Ovary (tissue), 10 donors: ENCODE measurements around the gene RNF14. TPM values are rescaled to one million over a fixed set of nuclear protein-coding genes. Genes with fewer than 3 reads are reported as not detected.
"Not testable (repeated sequence)": the region's sequence is repeated elsewhere in the genome, so short reads cannot be mapped to it uniquely, and the experiment has no call there.

ENCODE experiments used
- DNase-seq, 5 donors: peaks; one replicate each; pipeline ENCODE4 v3.0.0-alpha.2; 2019 to 2020
- H3K27ac ChIP-seq, 2 donors: fragments of 200-600 bp; one replicate each; pipeline versions ENCODE4 v1.5.1 to v1.8.0; 2019 to 2022
- H3K27me3 ChIP-seq: fragments of 200-600 bp; one replicate; pipeline ENCODE4 v1.8.0; 2022
- H3K36me3 ChIP-seq: fragments of 200-600 bp; sonication (generic); one replicate; pipeline ENCODE4 v1.5.1; 2019
- H3K4me1 ChIP-seq: one replicate; pipeline ENCODE4 v1.8.1; 2013; ENCODE audit warnings: mild to moderate bottlenecking, moderate library complexity; ENCODE audit not compliant: insufficient read depth
- H3K4me3 ChIP-seq: fragments of 200-600 bp; sonication (generic); one replicate; pipeline ENCODE4 v1.5.1; 2017
- H3K9me3 ChIP-seq, 2 donors: fragments of 200-600 bp in 1 of 2; sonication (generic) in 1 of 2; one replicate each; pipeline versions ENCODE4 v1.5.1 to v1.8.1; 2013 to 2019; ENCODE audit warnings: mild to moderate bottlenecking in 1 of 2, moderate library complexity in 1 of 2
- EP300 ChIP-seq: sonication (generic); formaldehyde crosslinking; IDR thresholded peaks from one replicate; pipeline ENCODE4 v1.6.1; 2017; ENCODE audit warnings: antibody characterized with exemption
- POLR2A ChIP-seq: fragments of 450-650 bp; IDR thresholded peaks from one replicate; pipeline ENCODE4 v1.6.1; 2017; ENCODE audit warnings: antibody characterized with exemption, mild to moderate bottlenecking, moderate library complexity
- WGBS, 3 donors: extraction: QIAGEN DNeasy Blood & Tissue Kit in 1 of 3; methylation state at CpG; one replicate each; pipeline versions ENCODE4 v1.1.5 to v1.1.7; 2013 to 2017; 5-methylcytosine and 5-hydroxymethylcytosine counted together
- intact Hi-C, 4 donors: fragments of 100-400 bp; cut with DNase I; formaldehyde crosslinking; loops; one replicate each; pipeline versions ENCODE4 v1.11.0 to v1.15.1; 2022 to 2023
- long read RNA-seq, 3 donors: library from polyadenylated mRNA in 2 of 3; unstranded in 2 of 3; transcript quantifications; one replicate each; pipeline ENCODE4 v2.0.0 and lab custom pipeline, GENCODE V29; 2021 to 2026
- polyA plus RNA-seq, 2 donors: library from polyadenylated mRNA; stranded (reverse); fragments of 200-250 nt in 1 of 2; fragments of 350-450 nt in 1 of 2; fragmentation: Illumina TruSeq in 1 of 2; extraction: RNeasy Lipid Tissue Mini Kit (QIAGEN cat#74804) in 1 of 2; gene quantifications; one replicate each; pipeline ENCODE4 v1.2.3, GENCODE V29; 2013 to 2014
- total RNA-seq, 7 donors: library from RNA; depleted of rRNA in 2 of 7; stranded (reverse); fragments of >200 nt in 2 of 7; fragmentation: NEBNext Ultra II Directional in 3 of 7; extraction: Animal tissue kit (Norgen Biotek cat#: 25700) in 3 of 7; gene quantifications; one replicate each; pipeline versions ENCODE4 v1.1.0 to v1.2.4, GENCODE V29; 2016 to 2023
- TF ChIP-seq, protein P1 (sequence below), 3 donors: fragments of 450-650 bp in 2 of 3; fragments of 200-600 bp in 1 of 3; IDR thresholded peaks; one replicate each; pipeline versions ENCODE4 v1.5.1 to v1.8.0; 2016 to 2022; ENCODE audit warnings: antibody characterized with exemption in 3 of 3, mild to moderate bottlenecking in 1 of 3
- donor health status: DM: no; HTN: no; CAD: no; lungs with moderate emphysema.
- donor health status: DM: no; HTN: no; CAD: no.
- donor health status: Bipolar disorder and iron deficiency.
- donor health status: DM: yes; HTN: yes; CAD: no.
- donor health status: DM: no; HTN: no; CAD: no.
- donor health status: DM: yes; HTN: yes; CAD: no.

RNF14 gene, protein sequence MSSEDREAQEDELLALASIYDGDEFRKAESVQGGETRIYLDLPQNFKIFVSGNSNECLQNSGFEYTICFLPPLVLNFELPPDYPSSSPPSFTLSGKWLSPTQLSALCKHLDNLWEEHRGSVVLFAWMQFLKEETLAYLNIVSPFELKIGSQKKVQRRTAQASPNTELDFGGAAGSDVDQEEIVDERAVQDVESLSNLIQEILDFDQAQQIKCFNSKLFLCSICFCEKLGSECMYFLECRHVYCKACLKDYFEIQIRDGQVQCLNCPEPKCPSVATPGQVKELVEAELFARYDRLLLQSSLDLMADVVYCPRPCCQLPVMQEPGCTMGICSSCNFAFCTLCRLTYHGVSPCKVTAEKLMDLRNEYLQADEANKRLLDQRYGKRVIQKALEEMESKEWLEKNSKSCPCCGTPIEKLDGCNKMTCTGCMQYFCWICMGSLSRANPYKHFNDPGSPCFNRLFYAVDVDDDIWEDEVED
- total RNA-seq (10 to 100 TPM; 26.0 to 55.4 (median 42.6) TPM), polyA plus RNA-seq (10 to 100 TPM; 28.7 to 74.9 TPM)
- long read RNA-seq, donor 1, full-length matches to known transcripts: 34 of 70 reads
- long read RNA-seq, donor 1, partial matches to known transcripts: 17 of 70 reads
- long read RNA-seq, donor 1, other reads (novel, unspliced or antisense): 19 of 70 reads
- long read RNA-seq, donor 2, full-length matches to known transcripts: 17 of 35 reads
- long read RNA-seq, donor 2, partial matches to known transcripts: 18 of 35 reads
- long read RNA-seq, donor 2, other reads (novel, unspliced or antisense): 0 of 35 reads
- long read RNA-seq, donor 3, full-length matches to known transcripts: 27 of 53 reads
- long read RNA-seq, donor 3, partial matches to known transcripts: 4 of 53 reads
- long read RNA-seq, donor 3, other reads (novel, unspliced or antisense): 22 of 53 reads

DNA sequence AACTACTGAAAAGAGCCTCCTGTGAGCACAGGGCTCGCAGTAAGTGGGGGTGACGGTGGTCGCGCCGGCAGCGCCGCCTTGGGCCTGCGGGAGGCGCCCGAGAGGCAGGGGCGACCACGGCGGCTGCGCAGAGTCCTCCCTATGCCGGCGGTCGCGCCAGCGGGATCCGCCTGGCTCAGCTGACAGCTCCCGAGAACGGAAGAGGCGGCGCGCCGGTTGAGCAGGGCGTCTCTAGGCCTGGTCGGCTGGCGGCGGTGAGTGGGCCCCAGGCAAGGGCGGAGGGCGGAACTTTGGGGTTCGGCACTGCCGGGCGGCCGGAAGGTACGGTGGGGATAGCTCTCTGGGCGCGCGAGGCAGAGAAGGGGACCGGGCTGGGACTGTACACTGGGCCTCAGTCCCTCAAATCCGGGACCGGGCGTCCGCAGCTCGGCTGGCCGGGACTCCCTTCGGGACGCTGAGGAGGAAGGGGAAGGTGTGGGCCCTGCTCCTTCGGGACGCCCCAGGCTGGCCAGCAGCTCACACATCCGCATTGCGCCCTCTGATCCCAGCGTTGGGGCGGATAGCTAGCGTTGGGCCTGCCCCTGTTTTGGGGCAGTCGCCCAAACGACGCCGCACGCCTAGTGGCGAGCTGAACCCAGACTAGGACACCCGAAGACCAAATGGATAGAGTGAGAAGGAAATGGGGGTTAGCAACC lies at the start of gene RNF14:
TSS of gene RNF14 (plus strand) at position 192 of the 695 bp plus-strand sequence. CDS start 4,484 bp downstream, outside the sequence.
- H3K4me1 ChIP-seq: peaks cover 2% of the 10 kb centered on the region
- TF ChIP-seq, protein P1, sequence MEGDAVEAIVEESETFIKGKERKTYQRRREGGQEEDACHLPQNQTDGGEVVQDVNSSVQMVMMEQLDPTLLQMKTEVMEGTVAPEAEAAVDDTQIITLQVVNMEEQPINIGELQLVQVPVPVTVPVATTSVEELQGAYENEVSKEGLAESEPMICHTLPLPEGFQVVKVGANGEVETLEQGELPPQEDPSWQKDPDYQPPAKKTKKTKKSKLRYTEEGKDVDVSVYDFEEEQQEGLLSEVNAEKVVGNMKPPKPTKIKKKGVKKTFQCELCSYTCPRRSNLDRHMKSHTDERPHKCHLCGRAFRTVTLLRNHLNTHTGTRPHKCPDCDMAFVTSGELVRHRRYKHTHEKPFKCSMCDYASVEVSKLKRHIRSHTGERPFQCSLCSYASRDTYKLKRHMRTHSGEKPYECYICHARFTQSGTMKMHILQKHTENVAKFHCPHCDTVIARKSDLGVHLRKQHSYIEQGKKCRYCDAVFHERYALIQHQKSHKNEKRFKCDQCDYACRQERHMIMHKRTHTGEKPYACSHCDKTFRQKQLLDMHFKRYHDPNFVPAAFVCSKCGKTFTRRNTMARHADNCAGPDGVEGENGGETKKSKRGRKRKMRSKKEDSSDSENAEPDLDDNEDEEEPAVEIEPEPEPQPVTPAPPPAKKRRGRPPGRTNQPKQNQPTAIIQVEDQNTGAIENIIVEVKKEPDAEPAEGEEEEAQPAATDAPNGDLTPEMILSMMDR (IDR thresholded peaks at IDR 0.05): peak; percentile 94 to 99 (median 97)
- TF ChIP-seq POLR2A: peak; percentile 64
- no peak for TF ChIP-seq EP300
- 0 to 1% (median 0%) methylated on average over 18 to 63 of the region's 63 CpGs for WGBS, 3 donors
- H3K27me3 ChIP-seq: no peaks in the 10 kb centered on the region
- peak within 1 kb of the TSS; percentile 86 for H3K4me3 ChIP-seq
- H3K27ac ChIP-seq: peak within 1 kb of the TSS; percentile 62 to 89
- DNase-seq: peak; percentile 88 to 95 (median 90)
- intact Hi-C loops: no loop called here
- H3K36me3 ChIP-seq: no peaks in the 10 kb centered on the region
- no peaks in the 10 kb centered on the region for H3K9me3 ChIP-seq

DNA sequence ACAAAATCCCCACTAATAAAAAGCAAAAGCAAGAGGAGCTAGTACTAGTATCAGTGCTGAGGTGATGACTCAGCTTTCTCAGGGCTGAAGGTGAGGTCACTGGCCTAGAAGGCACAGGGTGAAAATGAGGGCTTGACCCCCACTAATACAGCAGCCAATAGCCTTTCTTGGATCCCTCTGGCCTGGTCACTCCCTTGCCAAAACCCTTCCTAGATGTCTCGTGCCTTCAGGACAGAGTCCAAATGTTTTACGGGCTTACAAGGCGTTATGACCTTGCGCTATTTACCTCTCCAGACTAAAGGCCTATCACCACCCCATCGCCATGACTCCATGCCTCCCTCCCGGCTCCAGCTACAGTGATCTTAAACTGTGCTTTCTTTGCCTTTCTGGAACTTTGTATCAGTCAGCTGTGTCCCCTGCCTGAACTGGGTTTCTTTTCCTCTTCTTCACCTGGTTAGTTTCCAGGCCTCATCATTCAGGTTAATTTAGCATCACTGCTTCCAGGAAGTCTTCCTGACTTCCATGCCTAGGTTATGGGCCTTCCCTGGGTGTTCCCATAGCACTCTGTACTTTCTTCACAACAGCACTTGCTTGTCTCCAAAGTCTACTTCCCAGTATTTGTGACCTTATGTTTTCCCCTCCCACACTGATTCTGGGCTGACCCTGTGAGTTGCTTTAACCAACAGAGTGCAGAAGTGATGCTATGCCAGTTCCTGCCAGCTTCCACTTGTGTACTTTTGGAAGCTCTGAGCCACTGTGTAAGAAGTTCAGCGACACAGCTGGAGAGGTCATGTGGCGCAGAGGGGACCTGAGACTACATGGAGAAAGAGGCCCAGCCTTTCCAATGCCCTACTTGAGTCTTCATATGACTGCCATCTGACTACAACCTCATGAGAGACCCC lies 49.4 kb upstream of the RNF14 start:
- no peak overlapping the region for H3K27ac ChIP-seq
- peaks cover 6% of the 10 kb centered on the region for H3K4me1 ChIP-seq
- H3K36me3 ChIP-seq: no peaks in the 10 kb centered on the region
- no peak for TF ChIP-seq POLR2A
- DNase-seq: no peak
- no peak overlapping the region for H3K4me3 ChIP-seq
- WGBS, 3 donors: 78 to 84% (median 79%) methylated on average over 8 of the region's 8 CpGs
- no peaks in the 10 kb centered on the region for H3K27me3 ChIP-seq
- H3K9me3 ChIP-seq: no peaks in the 10 kb centered on the region
- intact Hi-C loops: no loop called here

DNA sequence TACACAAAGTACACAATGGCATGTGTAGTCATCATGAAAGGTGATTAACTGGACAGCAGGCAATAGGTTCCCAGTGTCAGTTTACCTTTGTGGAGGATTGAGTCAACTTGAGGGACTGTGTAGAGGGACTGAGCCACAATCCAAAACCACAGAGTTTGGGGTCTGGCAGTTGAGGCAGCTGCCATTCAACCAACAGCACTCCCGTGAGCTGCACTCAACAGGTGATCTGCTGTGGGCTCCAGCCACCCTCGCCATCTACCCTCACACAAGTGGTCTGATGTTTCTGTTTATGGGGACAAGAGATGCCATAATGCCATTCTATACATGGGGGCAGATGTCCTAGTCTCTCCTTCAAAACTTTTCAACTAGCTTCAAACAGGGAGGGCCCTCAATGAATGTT lies 48.1 kb upstream of the RNF14 start:
- Histone ChIP-seq H3K27me3 (no peaks in the 10 kb centered on the region), H3K36me3 (no peaks in the 10 kb centered on the region), H3K9me3 (no peaks in the 10 kb centered on the region), H3K27ac (no peak overlapping the region), H3K4me3 (no peak overlapping the region), H3K4me1 (peaks cover 7% of the 10 kb centered on the region)
- TF ChIP-seq POLR2A: no peak
- TF ChIP-seq, protein P1 (IDR thresholded peaks at IDR 0.05): no peak
- no peak for TF ChIP-seq EP300
- 67 to 85% (median 78%) methylated on average over 2 of the region's 2 CpGs for WGBS, 3 donors
- intact Hi-C loops: no loop called here
- no peak for DNase-seq

DNA sequence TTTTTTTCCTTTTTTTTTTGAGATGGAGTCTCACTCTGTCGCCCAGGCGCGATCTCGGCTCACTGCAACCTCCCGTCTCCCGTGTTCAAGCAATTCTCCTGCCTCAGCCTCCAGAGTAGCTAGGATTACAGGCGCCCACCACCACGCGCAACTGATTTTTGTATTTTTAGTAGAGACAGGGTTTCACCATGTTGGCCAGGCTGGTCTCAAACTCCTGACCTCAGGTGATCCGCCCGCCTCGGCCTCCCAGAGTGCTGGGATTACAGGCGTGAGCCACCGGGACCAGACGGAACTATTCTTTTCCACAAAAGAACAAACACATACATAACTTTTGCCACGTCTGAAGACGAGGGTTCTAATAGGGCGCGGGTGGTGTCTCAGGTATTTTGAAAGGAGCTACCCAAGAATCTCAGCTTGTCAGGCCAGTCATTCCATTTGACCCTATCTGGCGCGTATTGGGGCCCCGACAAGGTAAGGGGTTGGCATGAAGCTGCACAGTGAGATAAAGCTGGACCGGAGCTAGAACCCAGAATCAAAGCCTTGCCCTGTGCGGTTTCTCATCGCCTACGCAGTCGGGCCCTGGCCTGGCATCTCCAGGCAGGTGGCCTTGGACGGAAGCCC lies 46.0 kb upstream of the RNF14 start:
- H3K36me3 ChIP-seq, H3K9me3 ChIP-seq, intact Hi-C loops, H3K4me1 ChIP-seq, DNase-seq, H3K27me3 ChIP-seq: not testable (repeated sequence)
- WGBS, 3 donors: 48 to 56% (median 49%) methylated on average over 28 of the region's 28 CpGs
- peak overlapping the region; percentile 60 for H3K4me3 ChIP-seq
- peak overlapping the region; percentile 92 to 95 for H3K27ac ChIP-seq
